Inferior parietal cortex (tissue), 1 donor: Measurements from ENCODE around the gene RPS6KA2.

Experiments
- DNase-seq: peaks from one replicate; pipeline ENCODE4 v3.0.0-alpha.2; 2016; ENCODE audit errors: extremely low spot score

Gene RPS6KA2

DNA sequence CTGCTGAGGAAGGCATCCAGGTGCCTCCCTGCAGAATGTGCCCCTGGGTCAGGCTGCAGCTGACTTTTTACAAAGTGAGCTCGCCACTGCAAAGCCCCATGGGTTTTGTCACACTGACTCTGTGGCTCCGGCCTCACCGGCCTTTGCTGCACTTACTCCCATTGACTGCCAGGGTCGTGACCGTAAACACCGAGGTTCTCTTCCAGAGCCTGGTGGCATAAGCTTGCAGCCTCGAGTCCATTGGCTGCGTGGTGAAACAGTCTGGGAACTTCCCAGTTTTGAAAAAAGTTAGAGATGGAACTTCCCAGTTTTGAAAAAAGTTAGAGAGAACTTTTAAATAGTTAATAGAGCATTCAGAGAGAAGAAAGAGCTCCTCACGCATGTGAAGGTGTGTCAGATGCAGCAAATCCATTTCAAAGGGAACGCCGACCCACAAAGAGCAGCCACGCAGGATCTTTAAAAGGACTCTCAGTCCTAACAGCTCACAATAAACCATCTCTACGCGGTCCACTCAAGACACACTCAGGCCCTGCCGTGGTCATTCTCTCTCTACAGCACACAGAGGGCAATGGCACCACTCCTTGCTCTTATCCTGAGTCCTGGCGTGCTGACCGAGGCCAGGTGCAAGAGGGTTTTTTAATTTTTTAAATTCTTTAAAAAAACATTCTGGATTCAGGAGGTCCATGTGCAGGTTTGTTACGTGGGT lies 53.4 kb downstream of the RPS6KA2 start:
- DNase-seq: no peak

DNA sequence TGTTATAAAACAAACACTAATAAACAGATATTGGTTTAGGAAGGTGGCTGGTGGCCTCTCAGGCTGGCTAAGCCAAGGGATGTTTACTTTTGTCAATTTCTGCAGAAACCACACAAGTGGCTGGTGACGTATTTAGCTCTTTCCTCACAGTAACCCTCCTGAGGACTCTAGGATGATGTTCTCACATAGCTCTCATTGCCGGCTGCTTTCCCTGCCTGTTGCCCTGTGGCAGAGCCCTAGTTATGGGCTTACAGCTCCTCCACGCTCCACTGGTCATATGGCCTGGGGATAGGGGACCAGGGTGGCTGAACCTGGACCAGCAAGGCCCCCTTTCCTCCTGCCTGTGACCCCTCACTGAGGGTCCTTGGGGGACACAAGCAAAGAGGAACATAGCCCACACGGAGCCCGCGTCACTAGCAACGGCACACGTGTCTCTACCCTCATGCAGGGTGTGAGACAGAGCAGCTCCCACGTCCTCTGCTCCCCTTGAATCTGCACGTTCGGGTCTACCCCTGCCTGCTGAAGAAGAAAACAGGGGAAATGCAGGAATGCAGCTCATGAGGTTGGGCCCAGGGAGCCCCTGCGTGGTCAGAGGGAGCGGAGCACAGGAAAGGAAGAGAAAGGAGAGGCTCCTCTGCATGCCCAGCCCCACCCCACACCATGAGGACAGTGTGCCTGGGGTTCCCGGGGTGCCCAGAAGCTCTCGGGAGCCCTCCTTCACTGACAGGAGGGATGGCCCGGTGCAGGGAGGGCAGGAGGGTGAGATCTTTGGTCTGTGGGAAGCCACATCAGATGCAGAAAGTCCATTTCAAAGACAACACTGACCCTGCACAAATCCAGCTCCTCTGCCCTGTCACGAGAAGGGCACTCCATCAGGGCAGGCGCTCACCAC lies 54.4 kb downstream of the RPS6KA2 start:
- DNase-seq: no peak

DNA sequence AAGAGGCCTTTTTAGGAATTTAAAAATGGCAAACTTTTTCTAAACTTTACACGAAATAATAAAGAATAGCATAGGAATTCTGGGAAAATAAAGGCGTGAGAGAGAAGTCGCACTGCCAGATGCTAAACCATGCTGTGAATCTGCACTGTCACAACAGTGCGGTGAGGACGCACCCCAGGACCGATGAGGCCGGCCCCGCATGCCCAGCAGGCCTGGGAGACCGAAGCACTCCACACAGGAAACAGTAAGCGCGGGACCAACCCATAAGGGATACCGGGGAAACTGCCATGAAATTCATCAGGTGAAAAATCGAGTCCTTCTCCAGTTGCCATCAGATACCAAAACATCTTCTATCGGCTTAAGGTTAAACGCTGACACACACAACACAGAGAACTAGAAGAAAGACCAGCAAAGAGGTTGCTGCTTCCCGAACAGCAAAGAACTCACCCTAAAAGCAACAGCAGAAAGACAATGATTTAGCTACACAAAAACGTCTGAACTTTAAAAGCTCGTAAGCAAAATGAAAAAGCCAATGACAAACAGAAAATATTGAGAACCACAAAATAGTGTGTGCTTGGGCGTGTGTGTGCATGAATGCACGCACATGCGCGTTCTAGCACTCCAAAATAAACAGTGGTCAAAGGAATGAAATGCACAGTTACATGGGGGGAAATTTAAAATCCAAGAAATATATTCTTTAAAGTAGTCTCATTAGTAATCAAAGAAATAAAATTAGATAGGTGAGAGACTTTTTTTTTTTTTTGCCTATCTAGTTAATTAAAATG lies 55.9 kb downstream of the RPS6KA2 start:
- DNase-seq: no peak

DNA sequence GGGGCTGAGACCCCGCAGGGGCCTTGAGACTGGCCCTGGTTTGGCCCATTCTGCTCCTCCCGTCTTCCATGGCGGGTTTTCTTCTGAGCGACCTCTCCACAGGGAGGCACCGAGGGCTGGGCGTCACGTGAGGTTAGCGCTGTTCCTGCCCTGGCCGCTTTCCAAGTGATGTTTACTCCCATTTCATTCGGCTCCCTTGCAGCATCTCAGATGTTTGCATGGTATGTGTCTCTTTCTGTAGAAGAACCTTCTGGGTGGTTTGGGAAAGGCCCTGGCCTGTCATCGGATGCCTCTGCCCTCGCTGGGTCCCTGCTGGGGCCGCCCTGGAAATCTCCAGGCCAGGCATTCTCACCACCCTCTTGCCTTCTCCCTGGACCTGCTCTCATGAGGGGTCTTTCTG lies 57.8 kb downstream of the RPS6KA2 start:
- DNase-seq: no peak

- DNase-seq: no peak
Measured at GRCh38 chr6:166567813-166568212, 59.2 kb downstream of the RPS6KA2 start.

DNA sequence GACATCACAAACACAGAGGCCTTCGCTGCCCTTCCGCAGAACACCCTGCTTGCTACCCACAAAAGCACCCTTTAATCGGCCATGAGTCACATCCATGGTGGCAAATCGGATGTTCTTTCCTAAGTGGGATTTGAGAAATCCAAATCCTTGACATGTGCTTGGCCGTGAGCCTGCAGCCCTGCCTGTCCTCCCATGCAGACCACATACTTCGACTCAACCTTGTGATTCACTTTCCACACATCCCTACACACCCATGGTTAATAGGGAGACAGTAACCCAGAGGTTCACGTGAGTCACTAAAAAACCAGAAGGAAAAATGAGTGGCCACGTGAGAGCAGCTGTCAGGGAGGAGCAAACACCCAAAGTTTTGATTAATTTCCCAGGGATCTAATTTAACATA lies 59.9 kb downstream of the RPS6KA2 start:
- DNase-seq: no peak

- no peak for DNase-seq
Measured at GRCh38 chr6:166566026-166567011, 60.7 kb downstream of the RPS6KA2 start.

DNA sequence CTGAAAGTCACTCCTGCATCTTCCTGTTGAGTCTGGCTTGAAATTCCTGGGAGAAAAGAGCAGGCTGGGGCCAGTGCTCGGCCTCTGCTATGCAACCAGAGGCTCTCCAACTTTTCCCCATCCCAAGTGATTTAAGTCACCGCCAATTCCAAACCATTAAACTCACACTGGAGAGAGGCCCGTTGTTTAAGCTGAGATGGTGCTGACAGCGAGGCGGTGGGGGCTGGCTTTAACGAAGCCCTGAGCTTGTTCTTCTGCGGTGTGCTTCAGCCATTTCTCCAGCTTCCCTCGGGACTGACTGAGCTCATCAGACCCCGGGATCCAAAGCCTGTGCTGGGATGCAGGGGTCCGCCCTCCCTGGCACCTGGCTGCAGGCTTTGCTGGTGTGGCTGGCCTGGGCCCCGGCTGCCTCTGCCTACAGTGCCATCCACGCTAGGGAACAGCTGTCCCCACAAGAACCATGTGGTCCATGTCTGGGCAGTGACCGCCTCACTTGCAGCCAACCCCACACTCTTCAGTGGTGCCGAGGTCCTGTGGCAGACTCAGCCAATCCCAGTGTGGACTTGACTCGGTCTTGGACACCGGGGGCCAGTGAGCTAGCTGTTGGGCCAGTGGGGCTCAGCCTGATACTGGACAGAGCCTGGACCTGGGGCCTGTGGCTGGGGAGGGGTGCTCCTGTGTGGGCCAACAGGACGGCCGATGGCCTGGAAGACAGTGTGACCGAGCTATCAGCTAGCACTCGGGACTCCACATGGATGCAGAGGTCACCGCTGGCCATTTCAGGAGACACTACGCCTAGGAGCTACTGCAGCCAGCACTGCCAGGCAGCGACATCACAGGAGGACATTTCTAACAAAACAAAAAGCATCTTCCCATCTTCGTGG lies 61.7 kb downstream of the RPS6KA2 start:
- no peak for DNase-seq

DNA sequence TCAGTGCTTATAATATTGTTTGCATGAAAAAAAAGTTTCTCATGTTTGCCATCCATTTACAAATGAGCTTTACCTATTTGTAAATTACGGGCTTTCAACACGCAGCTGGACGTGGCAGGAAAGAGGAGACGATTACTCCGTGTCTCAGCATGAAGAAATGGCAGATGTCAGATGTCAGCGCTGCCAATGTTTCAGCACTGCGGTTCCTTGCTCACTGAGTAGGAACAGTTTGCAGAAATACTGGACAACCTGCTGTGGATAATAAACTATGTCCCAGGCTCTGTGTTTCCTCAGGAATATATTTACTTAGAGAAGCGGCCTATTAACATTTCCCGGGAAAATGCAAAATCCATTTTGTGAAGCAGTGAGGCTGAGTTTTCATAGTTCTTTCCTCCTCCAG lies 63.2 kb downstream of the RPS6KA2 start:
- no peak for DNase-seq

DNA sequence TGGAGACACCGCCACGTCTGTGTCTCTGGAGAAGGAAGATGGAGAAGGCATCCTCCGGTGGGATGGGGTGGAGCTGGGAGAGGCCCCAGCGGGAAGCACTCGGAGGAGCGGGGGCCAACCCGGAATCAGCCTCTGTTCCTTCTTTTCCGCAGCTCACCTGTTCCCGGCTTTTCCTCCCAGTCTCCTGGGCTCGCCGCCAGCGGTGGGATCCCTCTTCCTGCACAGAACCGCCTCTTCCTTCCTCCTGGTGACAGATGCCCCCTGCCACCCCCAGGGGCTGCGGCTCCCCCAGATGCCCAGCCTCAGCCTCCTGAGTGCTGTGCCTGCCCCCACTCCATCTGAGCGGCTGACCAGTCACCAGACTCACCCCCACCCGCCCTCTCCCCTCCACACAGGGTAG lies 63.9 kb downstream of the RPS6KA2 start:
- DNase-seq: no peak

DNA sequence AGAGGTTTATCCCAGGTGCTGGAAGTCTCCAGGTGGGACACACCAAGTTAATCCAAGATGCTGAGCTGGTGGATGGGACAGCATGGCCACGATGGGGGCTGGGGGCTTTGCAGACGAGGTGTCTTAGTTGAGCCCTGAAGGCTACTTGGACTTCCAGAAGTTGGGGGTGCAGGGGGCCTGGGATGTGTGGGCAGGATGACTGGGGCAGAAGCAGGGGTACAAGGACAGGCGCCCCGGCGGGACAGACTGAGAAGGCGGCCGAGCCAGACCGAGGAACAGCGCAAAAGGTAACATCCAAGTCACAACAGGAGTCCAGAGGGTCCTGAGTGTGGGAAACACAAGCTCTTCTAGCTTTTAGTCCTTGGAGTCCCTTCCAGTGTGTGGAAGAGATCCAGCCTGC lies 64.3 kb downstream of the RPS6KA2 start:
- no peak for DNase-seq

DNA sequence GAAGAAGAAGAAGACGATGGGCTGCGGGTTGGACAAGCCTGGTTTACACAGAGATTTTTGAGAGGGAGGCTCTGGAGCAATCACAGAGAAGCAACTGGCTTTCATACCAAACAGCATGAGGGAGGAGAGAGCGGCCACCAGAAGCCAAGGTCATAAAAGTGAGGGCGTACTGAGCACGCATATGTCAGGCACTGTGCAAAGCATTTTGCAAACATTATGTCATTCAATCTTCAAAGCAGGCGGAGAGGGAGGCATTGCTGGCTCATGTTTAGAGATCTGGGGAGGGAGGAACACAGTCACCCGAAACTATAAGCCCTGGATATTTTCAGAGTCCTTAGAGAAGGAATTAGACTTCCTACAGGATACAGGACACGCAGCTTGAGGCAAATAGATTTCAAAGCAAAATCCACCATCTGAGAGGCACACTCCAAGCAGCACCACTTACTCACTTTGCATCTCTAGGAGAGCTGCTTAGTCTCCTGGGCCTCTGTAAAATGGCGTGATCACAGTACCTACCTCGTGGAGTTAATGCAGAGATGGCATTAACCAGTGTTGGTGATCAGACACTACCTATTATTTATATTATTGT lies 65.2 kb downstream of the RPS6KA2 start:
- no peak for DNase-seq

- DNase-seq: no peak
Measured at GRCh38 chr6:166560222-166560621, 66.8 kb downstream of the RPS6KA2 start.

GRCh38 chr6:166559662-166560061 lies 67.4 kb downstream of the RPS6KA2 start:
- DNase-seq: no peak

DNA sequence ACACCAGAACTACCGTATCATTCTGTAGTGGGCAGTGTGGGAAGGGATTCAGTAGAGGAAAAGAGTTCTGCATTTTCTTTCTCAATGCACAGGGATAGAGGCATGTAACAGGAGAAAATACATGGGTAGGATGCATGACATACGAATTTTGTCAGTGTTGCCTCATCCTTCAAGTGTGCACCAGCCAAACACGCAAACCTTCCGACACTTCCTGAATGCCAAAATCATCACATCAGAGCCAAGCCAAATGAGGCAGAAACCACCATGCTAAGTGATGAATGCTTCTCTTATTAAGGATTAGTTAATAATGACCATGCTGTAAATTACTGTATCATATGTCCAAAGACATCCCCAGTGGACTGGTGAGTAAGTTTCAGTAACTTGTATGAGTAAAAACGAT lies 67.8 kb downstream of the RPS6KA2 start:
- no peak for DNase-seq

- no peak for DNase-seq
Measured at GRCh38 chr6:166558156-166559005, 68.7 kb downstream of the RPS6KA2 start.

DNA sequence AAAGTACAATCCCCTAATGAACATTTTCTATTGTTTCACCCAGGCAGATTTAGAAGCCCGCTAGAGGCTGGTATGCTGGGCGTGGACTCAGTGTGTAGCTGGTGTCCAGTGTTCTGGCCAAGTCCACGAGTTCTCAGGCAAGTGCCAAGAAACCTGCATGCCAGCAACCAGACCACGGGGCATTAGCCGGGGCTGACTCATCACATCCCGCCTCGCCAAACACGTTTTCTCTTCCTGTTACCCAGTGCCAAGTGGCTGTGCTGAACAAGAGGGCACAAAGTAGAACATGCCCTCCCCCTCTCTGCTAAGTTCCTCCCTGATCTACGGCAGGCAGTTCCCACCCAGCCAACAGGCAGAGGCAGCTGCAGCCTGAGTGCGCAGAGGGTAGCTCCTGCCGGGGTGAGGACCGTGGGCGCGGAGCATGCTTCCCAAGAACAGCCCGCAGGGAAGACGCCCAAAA lies 70.2 kb downstream of the RPS6KA2 start:
- peak; percentile 84 for DNase-seq

- DNase-seq: no peak
Measured at GRCh38 chr6:166556336-166556735, 70.7 kb downstream of the RPS6KA2 start.

DNA sequence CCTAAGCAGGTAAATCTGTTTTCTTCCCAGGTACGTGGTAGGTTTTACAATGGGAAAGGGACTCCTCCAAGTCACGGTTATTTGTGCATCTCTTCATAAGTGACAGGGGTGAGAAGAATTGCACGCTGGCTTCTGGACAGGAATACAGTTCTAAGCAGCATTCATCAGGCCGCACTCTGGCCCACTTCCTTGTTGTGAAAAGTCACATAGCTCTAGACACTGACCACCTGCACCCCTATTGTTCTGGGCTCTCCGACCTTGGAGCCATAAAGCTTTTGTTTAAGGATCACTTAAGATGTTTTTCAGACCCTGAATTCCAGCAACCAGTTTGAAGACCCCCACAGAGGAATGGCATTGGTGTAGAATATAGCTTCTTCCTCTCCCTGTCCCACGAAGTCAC lies 72.0 kb downstream of the RPS6KA2 start:
- no peak for DNase-seq
